ENCODE results near the gene C16orf54.

C16orf54 gene

GRCh38 chr16:29790949-29791844, 45.4 kb upstream of the C16orf54 start:
- H3K9ac ChIP-seq (ENCODE audit: low read depth, low read length, poor library complexity), result peak overlapping the region; percentile 99
- H3K4me3 ChIP-seq (ENCODE audit: low read length in 2 of 2), result peak overlapping the region; percentile 75 to 85
- H2BK120ac ChIP-seq (ENCODE audit: low read depth, low read length), result peak overlapping the region; percentile 87
- H2BK5ac ChIP-seq (ENCODE audit: low read length), result peak overlapping the region; percentile 98
- H4K8ac ChIP-seq (ENCODE audit: low read depth, low read length), result no peak overlapping the region
- peak overlapping the region; percentile 87 for H3K14ac ChIP-seq (ENCODE audit: low read length)
- no peaks in the 10 kb centered on the region for H3K9me3 ChIP-seq (replicated peaks in 1 of 2; ENCODE audit: control insufficient read depth in 2 of 2, insufficient read depth in 1 of 2, low read depth in 1 of 2, low read length in 2 of 2)
- no peaks in the 10 kb centered on the region for H3K27me3 ChIP-seq (ENCODE audit: control insufficient read depth in 3 of 3, insufficient read depth in 3 of 3, low read depth in 1 of 3, low read length in 3 of 3)
- H3K4me1 ChIP-seq (ENCODE audit: control insufficient read depth in 2 of 2, insufficient read depth in 1 of 2, low read depth in 1 of 2, low read length in 2 of 2), result peaks cover 7 to 11% of the 10 kb centered on the region in 2 donors
- H2AFZ ChIP-seq (ENCODE audit: low read length), result peak overlapping the region; percentile 90
- H3K18ac ChIP-seq (ENCODE audit: low read length), result peak overlapping the region; percentile 95
- H3K4ac ChIP-seq (ENCODE audit: low read length), result no peak overlapping the region
- WGBS, 2 donors (ENCODE audit: extremely low coverage in 2 of 2, insufficient read length in 2 of 2, insufficient replicate concordance in 1 of 2), result no CpG with 5 or more reads among the region's 31 CpGs
- no peak for DNase-seq (ENCODE audit: low spot score)
- H3K4me2 ChIP-seq (ENCODE audit: insufficient read depth, low read length, poor library complexity, severe bottlenecking), result peak overlapping the region; percentile 65
- peaks cover 4% of the 10 kb centered on the region for H3K79me1 ChIP-seq (ENCODE audit: low read depth, low read length)
- peak overlapping the region; percentile 59 for H2BK15ac ChIP-seq (ENCODE audit: low read length)
- peak overlapping the region; percentile 93 for H2AK5ac ChIP-seq (ENCODE audit: low read depth, low read length)
- H3K36me3 ChIP-seq (replicated peaks in 1 of 2; ENCODE audit: control insufficient read depth in 2 of 2, insufficient read depth in 2 of 2, low read length in 2 of 2), result peaks cover 7 to 46% of the 10 kb centered on the region in 2 donors
- peak overlapping the region; percentile 81 for H2BK12ac ChIP-seq (ENCODE audit: low read length)
- H4K91ac ChIP-seq (ENCODE audit: low read depth, low read length, poor library complexity), result no peak overlapping the region
- H3K23ac ChIP-seq (ENCODE audit: low read depth, low read length, poor library complexity), result peak overlapping the region; percentile 92
- H3K27ac ChIP-seq (replicated peaks; ENCODE audit: low read length), result peak overlapping the region; percentile 69

GRCh38 chr16:29790183-29790948, 44.6 kb upstream of the C16orf54 start, which contains the start of gene KIF22:
KIF22 (plus strand) TSS chr16:29790751; CDS start chr16:29790760, 9 bp downstream.
- peak within 1 kb of the TSS; percentile 87 for H3K14ac ChIP-seq (ENCODE audit: low read length)

GRCh38 chr16:29789775-29790182, 44.0 kb upstream of the C16orf54 start:
- H3K27ac ChIP-seq (replicated peaks; ENCODE audit: low read length), result peak overlapping the region; percentile 91
- peak overlapping the region; percentile 60 for H4K91ac ChIP-seq (ENCODE audit: low read depth, low read length, poor library complexity)

More at GRCh38 chr16:29790183-29790948, 44.6 kb upstream of the C16orf54 start, which contains the start of gene KIF22:
- whole genome bisulfite sequencing, 2 donors (ENCODE audit: extremely low coverage in 2 of 2, insufficient read length in 2 of 2, insufficient replicate concordance in 1 of 2), result no CpG with 5 or more reads among the region's 67 CpGs
- H3K27ac ChIP-seq (replicated peaks; ENCODE audit: low read length), result peak within 1 kb of the TSS; percentile 91
- peak within 1 kb of the TSS; percentile 92 for H3K23ac ChIP-seq (ENCODE audit: low read depth, low read length, poor library complexity)
- peak within 1 kb of the TSS; percentile 97 for H4K8ac ChIP-seq (ENCODE audit: low read depth, low read length)
- peaks cover 9 to 11% of the 10 kb centered on the region in 2 donors for H3K4me1 ChIP-seq (ENCODE audit: control insufficient read depth in 2 of 2, insufficient read depth in 1 of 2, low read depth in 1 of 2, low read length in 2 of 2)
- peak within 1 kb of the TSS; percentile 81 for H2BK12ac ChIP-seq (ENCODE audit: low read length)
- peak within 1 kb of the TSS; percentile 98 for H2BK5ac ChIP-seq (ENCODE audit: low read length)
- no peaks in the 10 kb centered on the region for H3K9me3 ChIP-seq (replicated peaks in 1 of 2; ENCODE audit: control insufficient read depth in 2 of 2, insufficient read depth in 1 of 2, low read depth in 1 of 2, low read length in 2 of 2)
- H3K36me3 ChIP-seq (replicated peaks in 1 of 2; ENCODE audit: control insufficient read depth in 2 of 2, insufficient read depth in 2 of 2, low read length in 2 of 2), result peaks cover 7 to 38% of the 10 kb centered on the region in 2 donors
- peak within 1 kb of the TSS; percentile 93 for H2AK5ac ChIP-seq (ENCODE audit: low read depth, low read length)
- peaks cover 4% of the 10 kb centered on the region for H3K79me1 ChIP-seq (ENCODE audit: low read depth, low read length)
- peak within 1 kb of the TSS; percentile 75 to 85 for H3K4me3 ChIP-seq (ENCODE audit: low read length in 2 of 2)
- peak within 1 kb of the TSS; percentile 60 for H4K91ac ChIP-seq (ENCODE audit: low read depth, low read length, poor library complexity)
- peak within 1 kb of the TSS; percentile 93 for H3K4me2 ChIP-seq (ENCODE audit: insufficient read depth, low read length, poor library complexity, severe bottlenecking)
- H2BK15ac ChIP-seq (ENCODE audit: low read length), result peak within 1 kb of the TSS; percentile 59
- peak within 1 kb of the TSS; percentile 99 for H3K9ac ChIP-seq (ENCODE audit: low read depth, low read length, poor library complexity)
- H3K18ac ChIP-seq (ENCODE audit: low read length), result peak within 1 kb of the TSS; percentile 97
- peak within 1 kb of the TSS; percentile 77 for H3K4ac ChIP-seq (ENCODE audit: low read length)
- peak; percentile 99 for DNase-seq (ENCODE audit: low spot score)
- peak within 1 kb of the TSS; percentile 87 for H2BK120ac ChIP-seq (ENCODE audit: low read depth, low read length)
- no peaks in the 10 kb centered on the region for H3K27me3 ChIP-seq (ENCODE audit: control insufficient read depth in 3 of 3, insufficient read depth in 3 of 3, low read depth in 1 of 3, low read length in 3 of 3)
- peak within 1 kb of the TSS; percentile 93 for H2AFZ ChIP-seq (ENCODE audit: low read length)

More at GRCh38 chr16:29789775-29790182, 44.0 kb upstream of the C16orf54 start:
- Histone ChIP-seq H3K4me2 (ENCODE audit: insufficient read depth, low read length, poor library complexity, severe bottlenecking) (peak overlapping the region; percentile 93), H2BK15ac (ENCODE audit: low read length) (no peak overlapping the region), H2AFZ (ENCODE audit: low read length) (peak overlapping the region; percentile 93), H2AK5ac (ENCODE audit: low read depth, low read length) (peak overlapping the region; percentile 77), H2BK120ac (ENCODE audit: low read depth, low read length) (peak overlapping the region; percentile 2), H3K79me1 (ENCODE audit: low read depth, low read length) (peaks cover 4% of the 10 kb centered on the region), H3K4me3 (ENCODE audit: low read length in 2 of 2) (peak overlapping the region; percentile 75 to 77), H4K8ac (ENCODE audit: low read depth, low read length) (peak overlapping the region; percentile 97), H3K14ac (ENCODE audit: low read length) (peak overlapping the region; percentile 40), H3K27me3 (ENCODE audit: control insufficient read depth in 3 of 3, insufficient read depth in 3 of 3, low read depth in 1 of 3, low read length in 3 of 3) (no peaks in the 10 kb centered on the region), H3K9ac (ENCODE audit: low read depth, low read length, poor library complexity) (peak overlapping the region; percentile 95), H2BK5ac (ENCODE audit: low read length) (peak overlapping the region; percentile 26), H2BK12ac (ENCODE audit: low read length) (peak overlapping the region; percentile 63), H3K9me3 (replicated peaks in 1 of 2; ENCODE audit: control insufficient read depth in 2 of 2, insufficient read depth in 1 of 2, low read depth in 1 of 2, low read length in 2 of 2) (no peaks in the 10 kb centered on the region), H3K36me3 (replicated peaks in 1 of 2; ENCODE audit: control insufficient read depth in 2 of 2, insufficient read depth in 2 of 2, low read length in 2 of 2) (peaks cover 7 to 32% of the 10 kb centered on the region in 2 donors), H3K4ac (ENCODE audit: low read length) (peak overlapping the region; percentile 77), H3K4me1 (ENCODE audit: control insufficient read depth in 2 of 2, insufficient read depth in 1 of 2, low read depth in 1 of 2, low read length in 2 of 2) (peaks cover 10 to 11% of the 10 kb centered on the region in 2 donors), H3K23ac (ENCODE audit: low read depth, low read length, poor library complexity) (peak overlapping the region; percentile 92), H3K18ac (ENCODE audit: low read length) (peak overlapping the region; percentile 97)
- no CpG with 5 or more reads among the region's 20 CpGs for WGBS, 2 donors (ENCODE audit: extremely low coverage in 2 of 2, insufficient read length in 2 of 2, insufficient replicate concordance in 1 of 2)
- DNase-seq (ENCODE audit: low spot score), result no peak
